ENCODE measurements around the gene TESMIN. TPM values are rescaled to one million over a fixed set of nuclear protein-coding genes. Genes with fewer than 3 reads are reported as not detected.

TESMIN gene
- total RNA-seq, 1 donor from 2014 or later, result under 0.01 TPM

Other genes with a start within 250 kb of the TESMIN start
- 0.25 TPM for gene GAL, start 67.0 kb downstream of the TESMIN start, total RNA-seq
- gene CPT1A, start 90.4 kb upstream of the TESMIN start, total RNA-seq, result 8.4 TPM
- gene MRPL21, start 152.3 kb upstream of the TESMIN start, total RNA-seq, result 31.0 TPM
- 11.1 TPM for gene IGHMBP2, start 152.4 kb upstream of the TESMIN start, total RNA-seq
- gene MRGPRD, start 229.5 kb upstream of the TESMIN start, total RNA-seq, result not detected